H1 (cell line): ENCODE data around the gene IL6R. TPM values are rescaled to one million over a fixed set of nuclear protein-coding genes. Genes with fewer than 3 reads are reported as not detected.

ENCODE experiments used
- CTCF ChIA-PET: fragments of 300-600 bp; sonication (Branson Sonifier 250); formaldehyde crosslinking; loops from one replicate; lab custom pipeline; 2021; ENCODE audit not compliant: partially characterized antibody; lab: Charles Lee
- POLR2A ChIA-PET: fragments of 300-600 bp; sonication (Branson Sonifier 250); formaldehyde crosslinking; loops from one replicate; lab custom pipeline; 2021; ENCODE audit warnings: inconsistent platforms; ENCODE audit not compliant: partially characterized antibody; lab: Charles Lee
- DNase-seq, 2 experiments: peaks; one replicate each; pipeline versions ENCODE4 v3.0.0 to v3.0.0-alpha.2; 2010 to 2022; ENCODE audit warnings: low spot score in 2 of 2, low read depth in 1 of 2, mixed read lengths in 1 of 2
- FAIRE-seq: peaks from 2 replicates; lab custom pipeline; 2011; peaks lifted over from hg19 to GRCh38; lab: Jason Lieb, UNC
- H2AFZ ChIP-seq: 2 replicates; pipeline ENCODE4 v1.8.1; 2012; ENCODE audit warnings: low read length, inconsistent platforms
- H2AK5ac ChIP-seq: 2 replicates; pipeline ENCODE4 v1.6.1; 2013; ENCODE audit warnings: low read depth, low read length
- H2BK120ac ChIP-seq: replicated peaks from 2 replicates; pipeline ENCODE3; 2013; ENCODE audit warnings: low read depth, low read length, inconsistent platforms
- H2BK12ac ChIP-seq: 2 replicates; pipeline ENCODE4 v1.6.1; 2013; ENCODE audit warnings: low read depth, low read length
- H2BK15ac ChIP-seq: 2 replicates; pipeline ENCODE4 v1.6.1; 2013; ENCODE audit warnings: low read length
- H2BK20ac ChIP-seq: 2 replicates; pipeline ENCODE4 v1.6.1; 2013; ENCODE audit warnings: low read length
- H2BK5ac ChIP-seq: 2 replicates; pipeline ENCODE4 v1.6.1; 2013; ENCODE audit warnings: low read depth, low read length
- H3K14ac ChIP-seq: 2 replicates; pipeline ENCODE4 v1.6.1; 2013; ENCODE audit warnings: inconsistent platforms; ENCODE audit not compliant: insufficient read length
- H3K18ac ChIP-seq: 2 replicates; pipeline ENCODE4 v1.6.1; 2013; ENCODE audit warnings: low read length; ENCODE audit errors: extremely low read depth
- H3K23ac ChIP-seq: 2 replicates; pipeline ENCODE4 v1.6.1; 2013; ENCODE audit warnings: inconsistent platforms; ENCODE audit not compliant: insufficient read length
- H3K23me2 ChIP-seq: 2 replicates; pipeline ENCODE4 v1.6.1; 2013; ENCODE audit warnings: low read depth, low read length
- H3K27ac ChIP-seq: 2 replicates; pipeline ENCODE4 v1.6.1; 2011; ENCODE audit warnings: low read depth, low read length, inconsistent platforms
- H3K27me3 ChIP-seq, 4 experiments: replicated peaks in 1 of 4; 1 replicate in 1 of 4; 2 replicates in 3 of 4; pipeline versions ENCODE4 v1.6.1 to v1.8.1; 2011 to 2013; ENCODE audit warnings: low read length in 3 of 4, mild to moderate bottlenecking in 3 of 4, inconsistent platforms in 2 of 4, mixed read lengths in 2 of 4, moderate library complexity in 1 of 4; ENCODE audit not compliant: control insufficient read depth in 3 of 4, insufficient read depth in 3 of 4; ENCODE audit errors: extremely low read depth in 1 of 4
- H3K36me3 ChIP-seq, 4 experiments: 2 replicates each; pipeline versions ENCODE4 v1.6.1 to v1.8.1; 2011 to 2013; ENCODE audit warnings: mild to moderate bottlenecking in 4 of 4, low read length in 3 of 4, moderate library complexity in 2 of 4, control low read depth in 1 of 4, inconsistent platforms in 1 of 4; ENCODE audit not compliant: insufficient read depth in 4 of 4, control insufficient read depth in 2 of 4
- H3K4ac ChIP-seq: replicated peaks from 2 replicates; pipeline ENCODE3; 2013; ENCODE audit warnings: low read length, low read depth, mixed read lengths, inconsistent platforms; ENCODE audit not compliant: insufficient read length
- H3K4me1 ChIP-seq, 4 experiments: replicated peaks in 1 of 4; 1 replicate in 1 of 4; 2 replicates in 3 of 4; pipeline versions ENCODE4 v1.6.1 to v1.8.1; 2011 to 2013; ENCODE audit warnings: low read length in 3 of 4, inconsistent platforms in 2 of 4, mixed read lengths in 1 of 4; ENCODE audit not compliant: insufficient read depth in 4 of 4, control insufficient read depth in 3 of 4
- H3K4me2 ChIP-seq, 2 experiments: 2 replicates each; pipeline versions ENCODE4 v1.6.1 to v1.8.1; 2011 to 2013; ENCODE audit warnings: low read depth in 2 of 2, low read length in 2 of 2, control low read depth in 1 of 2, inconsistent platforms in 1 of 2, mild to moderate bottlenecking in 1 of 2; ENCODE audit not compliant: insufficient read depth in 1 of 2
- H3K4me3 ChIP-seq, 4 experiments: fragments of 200-600, 300-600 bp in 1 of 4; sonication (generic), shearing (Covaris generic), sonication (Bioruptor Twin) in 1 of 4; 2 replicates each; pipeline versions ENCODE4 v1.5.1 to v1.8.1; 2011 to 2016; ENCODE audit warnings: low read length in 4 of 4, low read depth in 3 of 4, control low read depth in 2 of 4, inconsistent platforms in 2 of 4, mild to moderate bottlenecking in 2 of 4, mixed read lengths in 1 of 4, moderate library complexity in 1 of 4; ENCODE audit not compliant: insufficient read depth in 2 of 4; ENCODE audit errors: extremely low read depth in 1 of 4
- H3K56ac ChIP-seq: replicated peaks from 2 replicates; pipeline ENCODE3; 2013; ENCODE audit warnings: low read depth, mild to moderate bottlenecking, mixed read lengths, low read length, inconsistent platforms; ENCODE audit not compliant: insufficient read length
- H3K79me1 ChIP-seq: 2 replicates; pipeline ENCODE4 v1.6.1; 2013; ENCODE audit warnings: low read depth, low read length, control low read depth
- H3K79me2 ChIP-seq, 2 experiments: 2 replicates each; pipeline versions ENCODE4 v1.6.1 to v1.8.1; 2012 to 2013; ENCODE audit warnings: low read length in 2 of 2, mild to moderate bottlenecking in 2 of 2, inconsistent platforms in 1 of 2; ENCODE audit not compliant: insufficient read depth in 2 of 2, control insufficient read depth in 1 of 2
- H3K9ac ChIP-seq, 4 experiments: replicated peaks in 1 of 4; 1 replicate in 1 of 4; 2 replicates in 3 of 4; pipeline versions ENCODE4 v1.6.1 to v1.8.1; 2011 to 2013; ENCODE audit warnings: low read depth in 3 of 4, low read length in 3 of 4, control low read depth in 2 of 4, mild to moderate bottlenecking in 2 of 4, moderate library complexity in 2 of 4, inconsistent platforms in 1 of 4; ENCODE audit errors: extremely low read depth in 1 of 4
- H3K9me3 ChIP-seq, 2 experiments: 2 replicates each; pipeline versions ENCODE4 v1.6.1 to v1.8.1; 2012 to 2013; ENCODE audit warnings: mild to moderate bottlenecking in 2 of 2, moderate library complexity in 2 of 2, control low read depth in 1 of 2, inconsistent platforms in 1 of 2, low read depth in 1 of 2, low read length in 1 of 2, mixed read lengths in 1 of 2; ENCODE audit not compliant: insufficient read depth in 2 of 2
- H4K20me1 ChIP-seq, 2 experiments: replicated peaks in 1 of 2; 2 replicates each; pipeline versions ENCODE3 to v1.8.1; 2011 to 2013; ENCODE audit warnings: inconsistent platforms in 2 of 2, low read length in 2 of 2, mild to moderate bottlenecking in 1 of 2; ENCODE audit not compliant: insufficient read depth in 2 of 2, control insufficient read depth in 1 of 2
- H4K5ac ChIP-seq: 2 replicates; pipeline ENCODE4 v1.6.1; 2013; ENCODE audit warnings: low read length, low read depth, mixed read lengths, inconsistent platforms; ENCODE audit not compliant: insufficient read length
- H4K8ac ChIP-seq: 2 replicates; pipeline ENCODE4 v1.8.0; 2013; ENCODE audit warnings: mild to moderate bottlenecking, moderate library complexity, low read length, inconsistent platforms; ENCODE audit not compliant: insufficient read depth; ENCODE audit errors: extremely low read depth
- H4K91ac ChIP-seq: replicated peaks from 2 replicates; pipeline ENCODE3; 2013; ENCODE audit warnings: low read length, mixed read lengths, inconsistent platforms; ENCODE audit not compliant: insufficient read length
- CHD2 ChIP-seq: IDR thresholded peaks from 2 replicates; pipeline ENCODE4 v1.6.1; 2012; ENCODE audit warnings: low read length, improper control_type of control experiment
- CTCF ChIP-seq, 3 experiments: IDR thresholded peaks; 1 replicate in 2 of 3; 2 replicates in 1 of 3; pipeline versions ENCODE4 v1.5.1 to v1.6.1; 2011; ENCODE audit warnings: low read length in 3 of 3, mild to moderate bottlenecking in 3 of 3, inconsistent platforms in 2 of 3, low read depth in 1 of 3, moderate library complexity in 1 of 3; ENCODE audit not compliant: insufficient read depth in 1 of 3; ENCODE audit errors: control extremely low read depth in 1 of 3
- GTF2F1 ChIP-seq: IDR thresholded peaks from 2 replicates; pipeline ENCODE4 v1.6.1; 2012; ENCODE audit warnings: low read depth, low read length, improper control_type of control experiment, borderline replicate concordance
- JUND ChIP-seq: IDR thresholded peaks from 2 replicates; pipeline ENCODE4 v1.6.1; 2011; ENCODE audit warnings: mild to moderate bottlenecking, improper control_type of control experiment, low read length
- RAD21 ChIP-seq, 2 experiments: IDR thresholded peaks in 1 of 2; conservative IDR thresholded peaks in 1 of 2; 2 replicates each; pipeline ENCODE4 v1.6.1; 2011; ENCODE audit warnings: low read depth in 2 of 2, low read length in 2 of 2, improper control_type of control experiment in 1 of 2, inconsistent platforms in 1 of 2, mild to moderate bottlenecking in 1 of 2, moderate library complexity in 1 of 2
- RBBP5 ChIP-seq: IDR thresholded peaks from 2 replicates; pipeline ENCODE4 v1.7.1; 2012; ENCODE audit warnings: low read depth, mild to moderate bottlenecking, inconsistent platforms, low read length, moderate library complexity, borderline replicate concordance
- RNF2 ChIP-seq: fragments of 200-900, 300-1000 bp; sonication (generic); IDR thresholded peaks from 2 replicates; pipeline ENCODE4 v1.7.1; 2016; ENCODE audit warnings: borderline replicate concordance, low read depth, mild to moderate bottlenecking, antibody characterized with exemption, low read length; ENCODE audit not compliant: poor library complexity, severe bottlenecking; ENCODE audit errors: missing control alignments
- SP4 ChIP-seq: IDR thresholded peaks from 2 replicates; pipeline ENCODE4 v1.6.1; 2012; ENCODE audit warnings: low read length, inconsistent platforms
- TCF12 ChIP-seq: IDR thresholded peaks from 2 replicates; pipeline ENCODE4 v1.6.1; 2011; ENCODE audit warnings: low read depth, mild to moderate bottlenecking, low read length
- WGBS, 2 experiments: shearing (Covaris generic) in 1 of 2; methylation state at CpG; one replicate each; pipeline versions ENCODE4 v1.1.6 to v1.1.7; 2013 to 2015; ENCODE audit warnings: low lambda C conversion rate in 2 of 2, mixed read lengths in 2 of 2, inconsistent platforms in 1 of 2, low coverage in 1 of 2, missing lambda C conversion rate in 1 of 2; ENCODE audit not compliant: insufficient replicate concordance in 2 of 2, insufficient coverage in 1 of 2, insufficient read length in 1 of 2; ENCODE audit errors: extremely low coverage in 1 of 2, missing lambda C conversion rate in 1 of 2; 5-methylcytosine and 5-hydroxymethylcytosine counted together
- polyA plus RNA-seq, 7 experiments: library from polyadenylated mRNA; depleted of rRNA in 3 of 7; stranded (reverse) in 5 of 7; unstranded in 2 of 7; fragments of >200 nt in 5 of 7; fragments of 200-250 nt in 2 of 7; gene quantifications; 1 replicate in 5 of 7; 2 replicates in 1 of 7; 4 replicates in 1 of 7; pipeline versions ENCODE4 v1.2.1 to v1.2.3, GENCODE V29; 2011 to 2013; ENCODE audit warnings: missing spikeins in 2 of 7, mixed read lengths in 2 of 7
- total RNA-seq: library from RNA; stranded (reverse); fragmentation: NEBNext Ultra II Directional; extraction: Animal tissue kit (Norgen Biotek cat#: 25700); gene quantifications from 2 replicates; pipeline ENCODE4 v1.2.1, GENCODE V29; 2021

The IL6R gene
- total and polyA plus RNA-seq, 2 of the 8 experiments (the other 6 are each of a cell fraction or from before 2014, with no cell fraction given): 2.3 to 3.0 TPM

- no peak overlapping the region for H4K8ac ChIP-seq
- peaks cover 16 to 29% (median 22%) of the 10 kb centered on the region in 4 experiments for H3K27me3 ChIP-seq
- FAIRE-seq: no peak
These were observed 91.2 kb downstream of the IL6R start for GRCh38 chr1:154496383-154496782.

More at GRCh38 chr1:154496383-154496782, 91.2 kb downstream of the IL6R start:
- H3K9ac ChIP-seq: no peak overlapping the region
- no peak for TF ChIP-seq RNF2
- TF ChIP-seq TCF12: no peak
- TF ChIP-seq CHD2: no peak
- TF ChIP-seq SP4: no peak
- TF ChIP-seq GTF2F1: no peak
- no peak for TF ChIP-seq RBBP5
- no peak for TF ChIP-seq CTCF (IDR thresholded peaks at IDR 0.05; ENCODE audit: control extremely low read depth in 1 of 3, insufficient read depth in 1 of 3, low read depth in 1 of 3, low read length in 3 of 3)
- TF ChIP-seq RAD21 (IDR thresholded peaks at IDR 0.05 in 1 of 2, conservative IDR thresholded peaks at IDR 0.05 in 1 of 2; ENCODE audit: low read depth in 2 of 2, low read length in 2 of 2): no peak
- no peak for TF ChIP-seq JUND
- no peak overlapping the region for H2BK12ac ChIP-seq
- H3K9me3 ChIP-seq: no peaks in the 10 kb centered on the region
- no peak overlapping the region for H3K4me3 ChIP-seq
- no peak overlapping the region for H2BK20ac ChIP-seq
- H3K27ac ChIP-seq: no peak overlapping the region
- WGBS, 2 experiments: 88% methylated on average over 5 of the region's 5 CpGs; no CpG with 5 or more reads in 1 of the 2 experiments
- no peak overlapping the region for H2AK5ac ChIP-seq
- no peak overlapping the region for H4K5ac ChIP-seq
- no peak overlapping the region for H3K23ac ChIP-seq
- H3K4me2 ChIP-seq: no peak overlapping the region
- no peak for DNase-seq
- no peaks in the 10 kb centered on the region for H3K79me2 ChIP-seq
- no peak overlapping the region for H3K14ac ChIP-seq
- no peak overlapping the region for H3K4ac ChIP-seq
- no peak overlapping the region for H3K18ac ChIP-seq
- H2BK15ac ChIP-seq: no peak overlapping the region
- H3K36me3 ChIP-seq: no peaks in the 10 kb centered on the region
- H4K20me1 ChIP-seq: no peaks in the 10 kb centered on the region
- H3K56ac ChIP-seq: no peak overlapping the region
- ChIA-PET POLR2A (interaction anchor here (1.0 kb wide), 1 partner anchor 53 kb away, joined by 3 read pairs; no protein-coding TSS in a partner anchor), CTCF (interaction anchor here (0.8 to 1.6 kb wide), 5 partner anchors 11 to 139 kb away, joined by 3 to 4 read pairs (median 3); no protein-coding TSS in a partner anchor)
- no peak overlapping the region for H2BK5ac ChIP-seq
- no peak overlapping the region for H4K91ac ChIP-seq
- H2AFZ ChIP-seq: no peak overlapping the region
- no peaks in the 10 kb centered on the region for H3K79me1 ChIP-seq
- H3K23me2 ChIP-seq: peaks cover 2% of the 10 kb centered on the region; the same call in 1 of the 2 replicates
- peaks cover 0 to 6% (median 1%) of the 10 kb centered on the region in 4 experiments; a peak in 2 of 7 replicates for H3K4me1 ChIP-seq
- H2BK120ac ChIP-seq: no peak overlapping the region
